Hypothalamus (tissue), 51 donors: Measurements from ENCODE around the gene SRP14.
A peak's percentile ranks its signal among the peaks of the same experiment; 100 is the strongest.
"Not testable (repeated sequence)": the region's sequence is repeated elsewhere in the genome, so short reads cannot be mapped to it uniquely, and the experiment has no call there.

ENCODE experiments used
- DNase-seq, 51 donors: peaks; one replicate each; lab custom pipeline; 2025; lab: John Stamatoyannopoulos, UW

Gene SRP14

GRCh38 chr15:40032125-40032839 lies 6.7 kb downstream of the SRP14 start:
- DNase-seq = peak in 12 of 51 donors; percentile 5 to 50 (median 32)

DNA sequence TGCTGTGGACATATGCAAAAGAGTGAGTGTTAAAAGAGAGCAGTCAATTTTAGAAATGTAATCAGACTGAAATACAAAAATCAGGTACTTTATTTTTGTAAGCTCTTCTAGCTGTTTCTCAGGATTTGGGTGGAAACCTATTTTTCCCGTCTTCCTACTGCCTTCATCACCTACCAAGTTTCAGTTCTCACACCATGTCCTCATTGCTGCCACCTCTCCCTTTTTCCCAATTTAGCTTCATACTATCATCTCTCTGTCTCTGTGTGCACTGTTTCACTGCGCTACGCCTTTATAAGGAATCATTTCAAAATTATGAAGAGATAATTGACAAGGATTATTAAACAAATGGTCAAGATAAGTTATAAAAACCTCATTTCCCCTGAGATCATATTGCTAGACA lies 7.7 kb downstream of the SRP14 start:
- DNase-seq = no peak

DNA sequence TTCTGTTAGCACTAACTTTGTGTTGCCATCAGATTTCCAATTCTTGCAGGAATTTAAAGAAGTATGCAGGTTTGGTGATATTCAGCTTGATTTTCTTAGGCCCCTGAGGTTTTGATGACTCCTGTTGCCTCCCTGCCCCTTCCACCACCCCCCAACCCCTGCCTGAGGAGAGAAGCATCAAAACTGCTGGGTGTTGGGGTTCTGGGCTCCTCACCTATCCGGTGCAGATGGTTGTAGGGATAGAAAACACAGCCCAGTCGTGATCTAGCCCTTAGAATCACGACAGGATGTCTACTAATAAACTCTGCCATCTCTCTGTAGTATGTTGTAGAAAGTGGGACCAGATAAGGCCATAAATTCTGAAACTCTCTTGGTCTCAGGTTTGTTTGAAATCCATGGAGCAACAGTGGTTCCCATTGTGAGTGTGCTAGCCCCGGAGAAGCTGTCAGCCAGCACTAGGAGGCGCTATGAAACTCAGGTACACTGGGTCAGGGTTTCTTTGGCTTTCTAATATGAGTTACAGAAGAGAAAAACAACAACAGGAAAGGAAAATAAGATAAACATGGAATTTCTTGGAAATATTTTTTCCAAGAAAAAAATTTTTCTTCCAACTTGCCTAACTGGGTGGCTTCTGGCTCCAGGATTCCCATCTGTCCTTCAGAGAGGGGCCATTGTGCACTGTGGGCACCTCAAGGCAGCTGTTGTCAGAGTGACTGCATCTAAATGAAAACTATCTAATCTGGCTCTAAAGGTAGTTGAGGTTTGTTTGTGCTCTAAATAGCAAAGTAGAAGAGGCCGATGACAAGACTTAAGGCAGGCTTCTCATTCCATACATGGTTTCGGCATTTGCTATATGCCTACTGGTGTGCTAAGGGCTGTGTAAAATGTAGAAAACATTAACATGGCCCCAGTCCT lies 8.7 kb downstream of the SRP14 start:
- DNase-seq = no peak

- peak in 2 of 51 donors; percentile 10 to 68 for DNase-seq
These were observed 10.1 kb downstream of the SRP14 start for GRCh38 chr15:40028853-40029252.

- DNase-seq = no peak
These were observed 10.8 kb downstream of the SRP14 start for GRCh38 chr15:40028193-40028592.

GRCh38 chr15:40016224-40016865 lies 22.6 kb downstream of the SRP14 start:
- DNase-seq = no peak

- DNase-seq = no peak
These were observed 24.6 kb downstream of the SRP14 start for GRCh38 chr15:40014390-40014789.

GRCh38 chr15:40013372-40013771 lies 25.6 kb downstream of the SRP14 start:
- DNase-seq = not testable (repeated sequence)

GRCh38 chr15:40011303-40011702 lies 27.7 kb downstream of the SRP14 start:
- peak in 1 of 51 donors; percentile 68 for DNase-seq

DNA sequence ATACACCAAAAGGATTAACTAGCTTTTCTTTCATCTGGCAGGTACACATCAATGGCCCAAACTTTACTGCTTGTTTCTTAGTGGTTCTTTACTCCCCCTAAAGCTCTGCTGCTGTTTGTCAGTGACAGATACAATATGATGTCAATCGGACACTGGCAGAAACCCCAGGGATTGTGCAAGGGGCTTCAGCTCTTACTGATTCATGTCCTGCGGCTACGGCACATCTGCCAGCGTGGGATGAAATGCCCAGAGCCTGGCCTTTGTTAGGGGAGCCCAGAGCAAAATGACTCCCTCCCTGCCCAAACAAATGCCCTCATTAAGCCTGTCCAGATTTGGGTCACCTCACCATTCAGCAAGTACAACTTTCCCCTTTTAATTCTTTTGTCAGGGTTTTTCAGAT lies 28.3 kb downstream of the SRP14 start:
- peak in 26 of 51 donors; percentile 0 to 71 (median 38) for DNase-seq

DNA sequence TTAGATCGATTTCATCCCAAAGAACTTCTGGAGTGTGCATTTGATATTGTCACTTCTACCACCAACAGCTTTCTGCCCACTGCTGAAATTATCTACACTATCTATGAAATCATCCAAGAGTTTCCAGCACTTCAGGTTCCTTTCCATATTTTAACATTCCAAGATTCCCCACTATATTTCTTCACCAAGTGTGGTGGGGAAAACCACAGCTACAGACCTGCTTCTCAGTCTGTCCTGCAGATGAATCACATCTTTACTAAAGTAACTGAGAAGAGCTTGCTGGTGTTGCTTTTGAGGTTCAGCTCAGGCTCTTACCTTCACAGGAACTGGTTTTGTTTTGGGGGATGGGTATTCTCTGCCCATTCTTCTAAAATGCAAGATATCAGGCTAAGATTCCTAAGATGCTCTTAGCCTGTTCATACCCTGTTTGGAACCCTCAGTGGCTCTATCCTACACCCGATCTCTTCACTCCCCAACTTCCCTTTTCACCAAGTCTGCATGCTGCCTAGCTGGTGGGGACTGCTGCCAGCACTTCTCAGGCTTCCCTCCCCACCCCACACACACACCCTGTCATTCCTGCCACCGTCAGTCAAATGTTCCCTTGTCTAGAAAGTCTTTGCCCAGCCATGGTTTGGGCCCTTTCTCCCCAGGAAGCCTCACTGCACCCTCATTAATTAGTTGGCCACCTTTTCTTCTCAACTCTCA lies 30.8 kb downstream of the SRP14 start:
- DNase-seq = no peak

DNA sequence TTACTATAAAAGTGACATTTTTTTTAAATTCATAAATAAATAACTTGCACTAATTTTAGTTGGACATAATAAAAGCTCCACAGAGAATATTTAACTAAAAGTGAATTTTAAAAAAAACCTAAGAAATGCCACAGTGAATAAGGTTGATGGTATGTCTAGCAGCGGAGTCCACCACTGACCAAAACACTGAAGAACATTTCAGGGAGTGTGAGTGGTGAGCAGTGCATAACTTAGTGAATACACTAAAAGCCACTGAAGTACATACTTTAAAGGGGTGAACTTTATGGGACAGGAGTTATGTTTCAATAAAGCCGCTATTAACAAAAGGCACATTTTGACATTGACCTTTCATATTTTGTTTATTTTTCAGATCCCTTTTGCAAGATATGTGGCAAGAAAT lies 32.3 kb downstream of the SRP14 start:
- DNase-seq = no peak

DNA sequence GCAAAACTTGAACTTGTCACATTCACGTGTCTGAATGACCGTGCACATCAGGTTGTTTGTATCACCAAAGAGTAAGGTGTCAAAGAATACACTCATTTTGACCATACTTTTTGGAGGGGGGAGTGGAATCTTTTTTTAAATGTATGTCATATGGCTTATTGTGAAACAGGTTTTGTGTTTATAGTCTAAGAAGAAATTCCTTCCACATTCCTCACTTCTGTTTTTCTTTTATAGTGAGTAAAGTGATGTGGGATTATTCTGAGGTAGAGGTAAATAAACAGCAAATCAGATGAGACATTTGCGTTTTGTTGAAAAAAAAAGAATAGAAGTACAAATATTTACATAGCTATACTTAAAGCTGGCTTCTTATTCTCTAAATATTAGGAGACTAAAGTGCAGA lies 33.0 kb downstream of the SRP14 start:
- DNase-seq = no peak

GRCh38 chr15:40003116-40003916 lies 35.7 kb downstream of the SRP14 start:
- DNase-seq = no peak

- DNase-seq = no peak
These were observed 36.7 kb downstream of the SRP14 start for GRCh38 chr15:40002295-40002694.

DNA sequence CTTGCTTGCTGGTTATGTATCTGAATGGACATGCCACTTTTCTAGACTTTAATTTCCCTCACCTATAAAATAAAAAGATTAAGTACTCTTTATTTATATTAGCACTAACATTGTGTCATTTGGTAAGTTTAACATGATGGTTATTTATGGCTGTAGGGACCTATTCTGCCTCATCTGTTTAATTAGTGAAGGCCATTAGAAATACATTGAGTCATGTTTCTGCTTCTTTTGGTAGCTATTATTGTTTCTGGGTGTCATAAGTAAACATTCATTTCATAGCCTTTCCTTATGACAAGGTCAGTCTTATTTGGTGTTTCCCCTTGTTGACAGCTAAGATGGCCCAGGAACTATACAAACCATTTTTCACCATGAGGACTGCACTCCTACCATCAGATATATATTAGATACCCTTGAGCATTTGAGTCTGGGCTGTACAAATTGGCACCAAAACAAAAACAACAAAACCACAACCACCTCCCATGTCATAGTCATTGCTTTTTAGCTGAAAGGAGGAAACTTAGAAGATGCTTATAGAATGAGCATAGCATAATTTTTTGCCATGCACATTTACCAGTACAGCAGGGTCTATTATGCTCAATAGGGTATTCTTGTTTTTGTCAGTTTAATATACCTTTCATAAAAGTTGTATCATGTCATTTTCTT lies 39.3 kb downstream of the SRP14 start:
- no peak for DNase-seq

DNA sequence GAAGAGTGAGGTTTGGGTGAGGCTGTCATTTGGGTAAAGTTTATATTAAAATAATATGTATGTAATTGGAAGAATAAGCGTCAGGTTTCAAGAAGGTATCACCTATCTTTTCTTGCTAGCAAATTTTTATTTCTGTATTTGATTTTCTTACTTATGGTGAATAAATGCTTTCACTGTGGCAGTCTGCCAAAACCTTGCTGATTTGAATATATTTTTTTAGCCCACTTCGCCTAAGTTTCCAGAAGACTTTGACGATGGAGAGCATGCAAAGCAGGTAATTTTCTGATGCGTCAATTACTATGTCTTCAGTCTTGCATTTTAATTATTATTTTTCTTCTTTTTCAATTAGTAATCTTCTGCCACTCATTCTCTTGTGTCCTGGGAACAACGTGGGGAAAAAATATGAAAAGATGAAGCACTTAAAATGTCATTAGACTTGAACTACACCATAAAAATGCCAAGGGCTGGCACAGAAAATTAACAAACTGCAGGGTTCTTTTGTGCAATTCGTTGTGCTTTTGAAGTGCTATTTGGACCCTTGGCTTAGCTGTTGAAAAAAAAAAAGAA lies 40.4 kb downstream of the SRP14 start:
- DNase-seq = peak in 1 of 51 donors; percentile 40

- DNase-seq = no peak
These were observed 41.3 kb downstream of the SRP14 start for GRCh38 chr15:39997639-39998038.

DNA sequence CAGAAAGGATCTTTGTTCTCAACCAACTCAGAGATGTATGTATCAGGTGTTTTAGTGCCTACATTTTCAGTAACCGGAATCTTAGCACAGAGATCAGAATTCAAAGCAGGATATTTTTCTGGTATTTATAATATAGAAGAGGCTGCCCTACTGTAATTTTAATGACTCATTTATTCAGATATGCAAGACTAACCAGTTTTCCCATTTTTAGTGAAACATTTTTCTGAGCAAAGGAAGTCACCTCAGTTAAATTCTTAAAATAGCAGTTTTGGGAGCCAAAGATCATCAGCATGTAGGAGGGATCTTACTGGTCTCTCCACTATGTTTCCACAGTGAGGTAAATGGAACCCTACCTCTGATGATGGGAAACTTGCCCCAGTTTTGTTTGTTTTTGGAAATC lies 42.0 kb downstream of the SRP14 start:
- no peak for DNase-seq
